HEK293 (cell line): ENCODE results near the gene GRB2.

Experiments used
- CTCF ChIA-PET: fragments of 350-600 bp; formaldehyde crosslinking; extraction: SDS; loops from one replicate; lab custom pipeline; 2021; ENCODE audit warnings: antibody characterized with exemption; lab: Yijun Ruan, JAX
- POLR2A ChIA-PET: fragments of 300-600 bp; formaldehyde crosslinking; extraction: SDS; loops from one replicate; lab custom pipeline; 2020; ENCODE audit warnings: antibody characterized with exemption, inconsistent platforms; lab: Yijun Ruan, JAX
- H3K27ac ChIP-seq: fragments of 200-500 bp; sonication (Bioruptor generic); 2 replicates; pipeline ENCODE4 v1.5.1; 2014; ENCODE audit warnings: low read depth, low read length, control low read depth, inconsistent platforms; ENCODE audit errors: extremely low read depth
- H3K36me3 ChIP-seq, 2 experiments: fragments of 200-500 bp in 1 of 2; sonication (Bioruptor generic) in 1 of 2; 1 replicate in 1 of 2; 2 replicates in 1 of 2; pipeline ENCODE4 v1.5.1; 2014 to 2017; ENCODE audit warnings: inconsistent platforms in 2 of 2, low read length in 2 of 2; ENCODE audit not compliant: control insufficient read depth in 2 of 2, insufficient read depth in 1 of 2
- H3K4me1 ChIP-seq: fragments of 200-500 bp; sonication (Bioruptor generic); 2 replicates; pipeline ENCODE4 v1.5.1; 2014; ENCODE audit warnings: mild to moderate bottlenecking, low read length, inconsistent platforms; ENCODE audit not compliant: control insufficient read depth, insufficient read depth
- H3K4me3 ChIP-seq: 2 replicates; pipeline ENCODE4 v1.5.1; 2011; ENCODE audit warnings: low read depth, mild to moderate bottlenecking, control low read depth, low read length, moderate library complexity
- H3K9me3 ChIP-seq: fragments of 200-500 bp; sonication (Bioruptor generic); 2 replicates; pipeline ENCODE4 v1.5.1; 2014; ENCODE audit warnings: low read depth, low read length, inconsistent platforms; ENCODE audit not compliant: control insufficient read depth, insufficient read depth
- FEZF1 ChIP-seq: fragments of 450-650 bp; formaldehyde crosslinking; IDR thresholded peaks from 2 replicates; pipeline ENCODE4 v1.5.1; 2016; ENCODE audit warnings: missing biosample characterization, missing genetic modification characterization
- GLI4 ChIP-seq: fragments of 450-650 bp; formaldehyde crosslinking; IDR thresholded peaks from 2 replicates; pipeline ENCODE4 v1.5.1; 2016; ENCODE audit warnings: missing biosample characterization, missing genetic modification characterization
- SCRT1 ChIP-seq: fragments of 450-650 bp; formaldehyde crosslinking; IDR thresholded peaks from 2 replicates; pipeline ENCODE4 v1.5.1; 2016; ENCODE audit warnings: missing biosample characterization, missing genetic modification characterization, borderline replicate concordance
- SCRT2 ChIP-seq: fragments of 450-650 bp; formaldehyde crosslinking; IDR thresholded peaks from 2 replicates; pipeline ENCODE4 v1.5.1; 2016; ENCODE audit warnings: missing biosample characterization, missing genetic modification characterization
- WT1 ChIP-seq: fragments of 450-650 bp; formaldehyde crosslinking; IDR thresholded peaks from 2 replicates; pipeline ENCODE4 v1.5.1; 2016; ENCODE audit warnings: missing biosample characterization, missing genetic modification characterization
- ZBTB17 ChIP-seq: fragments of 450-650 bp; formaldehyde crosslinking; IDR thresholded peaks from 2 replicates; pipeline ENCODE4 v1.5.1; 2016; ENCODE audit warnings: missing biosample characterization, missing genetic modification characterization
- ZBTB7A ChIP-seq: fragments of 450-650 bp; formaldehyde crosslinking; IDR thresholded peaks from 2 replicates; pipeline ENCODE4 v1.5.1; 2016; ENCODE audit warnings: low read depth, missing biosample characterization, missing genetic modification characterization
- ZNF175 ChIP-seq: fragments of 450-650 bp; formaldehyde crosslinking; IDR thresholded peaks from 2 replicates; pipeline ENCODE4 v1.5.1; 2016; ENCODE audit warnings: missing biosample characterization, missing genetic modification characterization
- ZNF184 ChIP-seq: fragments of 450-650 bp; IDR thresholded peaks from 2 replicates; pipeline ENCODE4 v1.5.1; 2018; ENCODE audit warnings: missing biosample characterization, mild to moderate bottlenecking, missing genetic modification characterization
- ZNF221 ChIP-seq: fragments of 450-650 bp; formaldehyde crosslinking; IDR thresholded peaks from 2 replicates; pipeline ENCODE4 v1.5.1; 2017; ENCODE audit warnings: missing biosample characterization, missing genetic modification characterization, borderline replicate concordance
- ZNF274 ChIP-seq, 2 experiments: fragments of 200-500 bp in 1 of 2; fragments of 450-650 bp in 1 of 2; sonication (Bioruptor generic) in 1 of 2; formaldehyde crosslinking in 1 of 2; IDR thresholded peaks; 2 replicates each; pipeline versions ENCODE4 v1.5.1 to v1.6.1; 2014 to 2016; ENCODE audit warnings: borderline replicate concordance in 1 of 2, inconsistent platforms in 1 of 2, low read length in 1 of 2, missing biosample characterization in 1 of 2, missing genetic modification characterization in 1 of 2
- ZNF302 ChIP-seq: fragments of 450-650 bp; formaldehyde crosslinking; IDR thresholded peaks from 2 replicates; pipeline ENCODE4 v1.5.1; 2016; ENCODE audit warnings: missing biosample characterization, missing genetic modification characterization, low read depth
- ZNF394 ChIP-seq: fragments of 450-650 bp; formaldehyde crosslinking; IDR thresholded peaks from 2 replicates; pipeline ENCODE4 v1.5.1; 2016; ENCODE audit warnings: missing biosample characterization, missing genetic modification characterization, mild to moderate bottlenecking, moderate library complexity, borderline replicate concordance
- ZNF449 ChIP-seq: fragments of 450-650 bp; formaldehyde crosslinking; IDR thresholded peaks from 2 replicates; pipeline ENCODE4 v1.5.1; 2017; ENCODE audit warnings: missing biosample characterization, mild to moderate bottlenecking, missing genetic modification characterization, moderate library complexity
- ZNF521 ChIP-seq: fragments of 450-650 bp; formaldehyde crosslinking; IDR thresholded peaks from 2 replicates; pipeline ENCODE4 v1.5.1; 2017; ENCODE audit warnings: missing biosample characterization, mild to moderate bottlenecking, missing genetic modification characterization
- ZNF530 ChIP-seq: fragments of 450-650 bp; formaldehyde crosslinking; IDR thresholded peaks from 2 replicates; pipeline ENCODE4 v1.5.1; 2016; ENCODE audit warnings: low read depth, missing biosample characterization, missing genetic modification characterization
- ZNF658 ChIP-seq: fragments of 450-650 bp; formaldehyde crosslinking; IDR thresholded peaks from 2 replicates; pipeline ENCODE4; 2016; ENCODE audit warnings: missing biosample characterization, missing genetic modification characterization
- ZNF791 ChIP-seq: fragments of 450-650 bp; formaldehyde crosslinking; IDR thresholded peaks from 2 replicates; pipeline ENCODE4 v1.5.1; 2016; ENCODE audit warnings: missing biosample characterization, missing genetic modification characterization
- TF ChIP-seq, protein P1 (sequence below): fragments of 450-650 bp; formaldehyde crosslinking; IDR thresholded peaks from 2 replicates; pipeline ENCODE4 v1.5.1; 2016; ENCODE audit warnings: missing biosample characterization, missing genetic modification characterization
- TF ChIP-seq, protein P2 (sequence below): fragments of 450-650 bp; IDR thresholded peaks from 2 replicates; pipeline ENCODE4 v1.5.1; 2018; ENCODE audit warnings: missing biosample characterization, missing genetic modification characterization

GRB2 gene

GRCh38 chr17:75288359-75288758, 117.1 kb downstream of the GRB2 start:
- H3K4me1 ChIP-seq = peaks cover 4% of the 10 kb centered on the region; the same call in 1 of the 2 replicates
- no peaks in the 10 kb centered on the region for H3K9me3 ChIP-seq
- TF ChIP-seq ZNF530 (no peak), FEZF1 (tag by site-specific recombination) (no peak), ZNF449 (tag by site-specific recombination) (no peak), SCRT2 (peak; percentile 90), ZNF521 (tag by site-specific recombination) (no peak), ZBTB17 (no peak), ZNF394 (tag by site-specific recombination) (no peak), SCRT1 (tag by site-specific recombination) (peak; percentile 84), ZNF791 (tag by site-specific recombination) (no peak)
- TF ChIP-seq, protein P1, sequence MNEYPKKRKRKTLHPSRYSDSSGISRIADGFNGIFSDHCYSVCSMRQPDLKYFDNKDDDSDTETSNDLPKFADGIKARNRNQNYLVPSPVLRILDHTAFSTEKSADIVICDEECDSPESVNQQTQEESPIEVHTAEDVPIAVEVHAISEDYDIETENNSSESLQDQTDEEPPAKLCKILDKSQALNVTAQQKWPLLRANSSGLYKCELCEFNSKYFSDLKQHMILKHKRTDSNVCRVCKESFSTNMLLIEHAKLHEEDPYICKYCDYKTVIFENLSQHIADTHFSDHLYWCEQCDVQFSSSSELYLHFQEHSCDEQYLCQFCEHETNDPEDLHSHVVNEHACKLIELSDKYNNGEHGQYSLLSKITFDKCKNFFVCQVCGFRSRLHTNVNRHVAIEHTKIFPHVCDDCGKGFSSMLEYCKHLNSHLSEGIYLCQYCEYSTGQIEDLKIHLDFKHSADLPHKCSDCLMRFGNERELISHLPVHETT (tag by site-specific recombination) = no peak
- peak overlapping the region; percentile 39; the same call in 1 of the 2 replicates for H3K27ac ChIP-seq
- peak overlapping the region; percentile 79 for H3K4me3 ChIP-seq
- CTCF ChIA-PET = interaction anchor here (1.4 to 2.2 kb wide), 5 partner anchors 9 to 134 kb away, joined by 4 to 22 read pairs (median 5); partner anchors contain the start of gene MIF4GD
- peaks cover 15 to 25% of the 10 kb centered on the region in 2 experiments for H3K36me3 ChIP-seq
- POLR2A ChIA-PET = interaction anchor here (1.1 to 2.7 kb wide), 21 partner anchors 8 to 568 kb away, joined by 3 to 111 read pairs (median 7); partner anchors contain the start of genes FDXR, GGA3, GRB2 and JPT1

DNA sequence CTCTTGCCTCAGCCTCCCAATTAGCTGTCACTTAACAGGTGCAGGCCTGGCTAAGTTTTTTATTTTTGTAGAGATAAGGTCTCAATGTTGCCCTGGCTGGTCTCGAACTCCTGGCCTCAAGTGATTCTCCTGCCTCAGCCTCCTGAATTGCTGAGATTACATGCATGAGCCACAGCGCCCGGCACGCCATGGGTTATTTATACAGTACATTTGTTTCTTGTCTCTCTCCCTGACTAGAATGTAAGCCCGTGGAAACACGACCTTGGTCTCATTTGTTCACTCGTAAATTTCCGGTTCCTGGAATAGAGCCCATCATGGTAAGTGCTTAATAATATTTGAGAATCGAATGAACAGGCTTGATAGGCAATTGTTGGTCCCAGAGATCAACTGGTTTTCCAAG, 118.3 kb downstream of the GRB2 start:
- ChIA-PET POLR2A (no interaction called here), CTCF (interaction anchor here (0.6 to 1.8 kb wide), 2 partner anchors 16 to 119 kb away, joined by 4 to 5 read pairs; partner anchors contain the start of genes GRB2 and MIF4GD)
- H3K4me3 ChIP-seq = no peak overlapping the region
- no peak for TF ChIP-seq ZBTB7A
- TF ChIP-seq, protein P2, sequence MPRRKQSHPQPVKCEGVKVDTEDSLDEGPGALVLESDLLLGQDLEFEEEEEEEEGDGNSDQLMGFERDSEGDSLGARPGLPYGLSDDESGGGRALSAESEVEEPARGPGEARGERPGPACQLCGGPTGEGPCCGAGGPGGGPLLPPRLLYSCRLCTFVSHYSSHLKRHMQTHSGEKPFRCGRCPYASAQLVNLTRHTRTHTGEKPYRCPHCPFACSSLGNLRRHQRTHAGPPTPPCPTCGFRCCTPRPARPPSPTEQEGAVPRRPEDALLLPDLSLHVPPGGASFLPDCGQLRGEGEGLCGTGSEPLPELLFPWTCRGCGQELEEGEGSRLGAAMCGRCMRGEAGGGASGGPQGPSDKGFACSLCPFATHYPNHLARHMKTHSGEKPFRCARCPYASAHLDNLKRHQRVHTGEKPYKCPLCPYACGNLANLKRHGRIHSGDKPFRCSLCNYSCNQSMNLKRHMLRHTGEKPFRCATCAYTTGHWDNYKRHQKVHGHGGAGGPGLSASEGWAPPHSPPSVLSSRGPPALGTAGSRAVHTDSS (tag by site-specific recombination) = no peak
- TF ChIP-seq ZNF302 (tag by site-specific recombination) = no peak
- TF ChIP-seq WT1 (tag by site-specific recombination) = no peak
- no peak for TF ChIP-seq ZBTB17
- TF ChIP-seq ZNF184 (tag by site-specific recombination) = no peak
- TF ChIP-seq GLI4 = no peak
- TF ChIP-seq ZNF274 (IDR thresholded peaks at IDR 0.05; ENCODE audit: low read length) = no peak
- TF ChIP-seq ZNF274 (tag by site-specific recombination; IDR thresholded peaks at IDR 0.05; ENCODE audit: borderline replicate concordance) = no peak
- TF ChIP-seq ZNF221 (tag by site-specific recombination) = no peak
- TF ChIP-seq ZNF175 (tag by site-specific recombination) = no peak
- no peak for TF ChIP-seq ZNF658 (tag by site-specific recombination)
- H3K27ac ChIP-seq = no peak overlapping the region
- peaks cover 17 to 29% of the 10 kb centered on the region in 2 experiments for H3K36me3 ChIP-seq
- peaks cover 4% of the 10 kb centered on the region; the same call in 1 of the 2 replicates for H3K4me1 ChIP-seq
- H3K9me3 ChIP-seq = no peaks in the 10 kb centered on the region
